Cardiac muscle cell (in vitro differentiated cells and primary cell): ENCODE results near the gene DNAH5. TPM values are rescaled to one million over a fixed set of nuclear protein-coding genes. Genes with fewer than 3 reads are reported as not detected.

Source experiments
- DNase-seq, 2 donors: peaks; one replicate each; pipeline versions ENCODE4 v3.0.0 to v3.0.0-alpha.2; 2010 to 2017; ENCODE audit warnings: low read depth in 1 of 2, low spot score in 1 of 2
- H3K27ac ChIP-seq: fragments of 200-600 bp; sonication (generic); 2 replicates; pipeline ENCODE4 v1.5.1; 2016
- H3K27me3 ChIP-seq: fragments of 200-600 bp; sonication (generic); 2 replicates; pipeline ENCODE4 v1.6.0; 2016; ENCODE audit warnings: control low read depth
- H3K36me3 ChIP-seq: fragments of 200-600 bp; sonication (generic); 2 replicates; pipeline ENCODE4 v1.5.1; 2016; ENCODE audit warnings: control low read depth
- H3K4me1 ChIP-seq: fragments of 200-600 bp; sonication (generic); 2 replicates; pipeline ENCODE4 v1.8.1; 2017; ENCODE audit warnings: low read depth, mild to moderate bottlenecking, mixed run types
- H3K4me3 ChIP-seq: fragments of 200-600 bp; sonication (generic); 2 replicates; pipeline ENCODE4 v1.5.1; 2016; ENCODE audit warnings: mild to moderate bottlenecking
- H3K9me3 ChIP-seq: fragments of 200-600 bp; sonication (generic); 2 replicates; pipeline ENCODE4 v1.5.1; 2017; ENCODE audit warnings: low read depth, mild to moderate bottlenecking, control low read depth
- CTCF ChIP-seq: IDR thresholded peaks from 2 replicates; pipeline ENCODE4 v1.5.1; 2012; ENCODE audit warnings: low read depth, mild to moderate bottlenecking, low read length
- polyA plus RNA-seq: library from polyadenylated mRNA; unstranded; fragments of >200 nt; fragmentation: Nextera tagmentation; extraction: Ambion mirVana; gene quantifications from 2 replicates; pipeline ENCODE4 v1.2.1, GENCODE V29; 2016
- total RNA-seq: library from RNA; depleted of rRNA; stranded (reverse); fragments of >200 nt; gene quantifications from 2 replicates; pipeline ENCODE4 v1.2.3, GENCODE V29; 2016

The DNAH5 gene
- total and polyA plus RNA-seq, 2 experiments from 2014 or later: 0.03 to 0.12 TPM

- Histone ChIP-seq H3K4me3 (no peak overlapping the region), H3K9me3 (no peaks in the 10 kb centered on the region), H3K27me3 (no peaks in the 10 kb centered on the region), H3K4me1 (no peaks in the 10 kb centered on the region), H3K36me3 (no peaks in the 10 kb centered on the region), H3K27ac (no peak overlapping the region)
- TF ChIP-seq CTCF: no peak
- no peak for DNase-seq
Measured at GRCh38 chr5:13700626-13701025, 243.9 kb downstream of the DNAH5 start.

GRCh38 chr5:13698885-13699284, 245.6 kb downstream of the DNAH5 start:
- no peak for TF ChIP-seq CTCF
- H3K27ac ChIP-seq: no peak overlapping the region
- no peaks in the 10 kb centered on the region for H3K36me3 ChIP-seq
- H3K9me3 ChIP-seq: no peaks in the 10 kb centered on the region
- no peak for DNase-seq
- no peak overlapping the region for H3K4me3 ChIP-seq
- H3K27me3 ChIP-seq: no peaks in the 10 kb centered on the region
- H3K4me1 ChIP-seq: no peaks in the 10 kb centered on the region

- no peak for DNase-seq
- Histone ChIP-seq H3K4me1 (no peaks in the 10 kb centered on the region), H3K9me3 (no peaks in the 10 kb centered on the region), H3K36me3 (no peaks in the 10 kb centered on the region), H3K27me3 (no peaks in the 10 kb centered on the region), H3K4me3 (no peak overlapping the region), H3K27ac (no peak overlapping the region)
- no peak for TF ChIP-seq CTCF
Measured at GRCh38 chr5:13695076-13695712, 249.3 kb downstream of the DNAH5 start.

DNA sequence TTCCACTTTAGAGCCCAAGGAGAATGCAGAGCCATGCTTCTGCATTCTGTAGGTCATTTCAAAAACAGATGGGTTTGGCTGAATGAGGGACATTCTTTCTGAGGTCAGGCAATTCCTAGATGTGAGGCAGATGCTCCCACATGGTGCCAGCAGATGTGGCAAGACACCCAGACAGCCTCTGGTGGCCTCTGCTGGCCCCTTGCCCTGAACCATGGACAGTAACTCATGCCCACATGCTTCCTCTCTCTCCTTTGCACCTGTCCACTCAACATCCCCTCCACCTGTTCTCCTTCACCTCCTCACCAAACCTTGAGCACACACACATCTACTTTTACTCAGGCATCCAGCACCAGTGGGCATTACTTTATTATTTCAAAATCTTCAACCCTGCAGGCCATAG, 252.3 kb downstream of the DNAH5 start:
- DNase-seq: no peak
- TF ChIP-seq CTCF: no peak
- no peaks in the 10 kb centered on the region for H3K36me3 ChIP-seq
- H3K27ac ChIP-seq: no peak overlapping the region
- H3K9me3 ChIP-seq: no peaks in the 10 kb centered on the region
- H3K27me3 ChIP-seq: no peaks in the 10 kb centered on the region
- H3K4me1 ChIP-seq: no peaks in the 10 kb centered on the region
- H3K4me3 ChIP-seq: no peak overlapping the region

GRCh38 chr5:13676531-13676930, 268.0 kb downstream of the DNAH5 start:
- Histone ChIP-seq H3K36me3 (no peaks in the 10 kb centered on the region), H3K4me3 (no peak overlapping the region), H3K27me3 (no peaks in the 10 kb centered on the region), H3K9me3 (no peaks in the 10 kb centered on the region), H3K27ac (no peak overlapping the region), H3K4me1 (no peaks in the 10 kb centered on the region)
- DNase-seq: no peak
- TF ChIP-seq CTCF: no peak
